ENCODE data around the gene PIM1. TPM values are rescaled to one million over a fixed set of nuclear protein-coding genes. Genes with fewer than 3 reads are reported as not detected.
A peak's percentile ranks its signal among the peaks of the same experiment; 100 is the strongest.

PIM1 gene
- total RNA-seq, 1 experiment from 2014 or later, result 47.5 TPM

DNA sequence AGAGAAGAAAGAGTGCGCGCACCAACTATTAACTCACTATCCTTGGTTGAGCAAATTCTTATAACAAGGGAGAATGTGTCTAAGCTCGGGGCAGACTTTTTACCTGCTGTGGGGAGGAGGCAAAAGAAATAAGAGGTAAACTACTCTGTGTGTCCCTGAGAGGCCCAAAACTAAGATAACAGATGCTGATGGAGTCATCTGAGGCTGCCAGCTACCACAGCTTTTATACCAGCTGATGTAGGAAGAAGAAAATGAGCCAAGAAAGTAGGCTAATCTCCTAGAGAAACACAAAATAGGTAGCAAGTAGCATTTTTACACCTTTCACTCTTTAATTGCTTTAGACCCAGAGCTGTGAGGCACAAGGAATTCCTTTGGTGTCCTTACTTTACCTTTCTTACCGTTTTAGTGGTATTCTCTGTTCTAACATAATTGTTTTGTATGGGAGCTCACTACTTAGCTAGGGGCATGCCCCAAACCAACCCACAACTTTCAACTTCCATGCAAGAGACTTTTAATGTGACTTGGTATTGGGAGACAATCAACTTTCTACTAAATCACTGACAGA is 27.8 kb upstream of the PIM1 start:
- Histone ChIP-seq H3K27me3 (ENCODE audit: insufficient read depth, low read length) (no peaks in the 10 kb centered on the region), H3K14ac (ENCODE audit: insufficient read depth, low read length) (no peak overlapping the region), H3K27ac (ENCODE audit: insufficient read length, low read depth, low read length) (peak overlapping the region; percentile 100), H4K5ac (ENCODE audit: insufficient read length, low read depth, low read length) (no peak overlapping the region), H3K4me1 (ENCODE audit: insufficient read depth, low read length) (peaks cover 10% of the 10 kb centered on the region; the same call in 1 of the 2 replicates), H3K56ac (ENCODE audit: insufficient read length, low read depth, low read length) (no peak overlapping the region), H3T11ph (ENCODE audit: low read length) (no peak overlapping the region), H3K4me2 (ENCODE audit: insufficient read depth, insufficient read length, low read length) (peak overlapping the region; percentile 45), H2BK20ac (ENCODE audit: low read depth, low read length, poor library complexity, severe bottlenecking) (no peak overlapping the region), H2BK15ac (ENCODE audit: low read depth, low read length) (no peak overlapping the region), H2AFZ (ENCODE audit: low read length) (no peak overlapping the region), H3K9ac (ENCODE audit: extremely low read depth, insufficient read length, low read length) (peak overlapping the region; percentile 23), H2BK120ac (ENCODE audit: low read depth, low read length, poor library complexity, severe bottlenecking) (no peak overlapping the region), H3K4ac (ENCODE audit: low read depth, low read length) (no peak overlapping the region), H3K79me1 (ENCODE audit: insufficient read depth, low read depth, low read length, poor library complexity, severe bottlenecking) (no peaks in the 10 kb centered on the region), H2BK12ac (ENCODE audit: insufficient read length, low read depth, low read length) (peak overlapping the region; percentile 31), H3K79me2 (ENCODE audit: insufficient read depth, low read length) (no peaks in the 10 kb centered on the region), H4K91ac (ENCODE audit: insufficient read length, low read depth, low read length) (no peak overlapping the region), H2BK5ac (ENCODE audit: insufficient read length, low read length) (no peak overlapping the region), H3K23me2 (ENCODE audit: insufficient read length, low read depth, low read length, poor library complexity, severe bottlenecking) (peaks cover 7% of the 10 kb centered on the region), H3K18ac (ENCODE audit: insufficient read length, low read depth, low read length) (peak overlapping the region; percentile 17), H3K9me3 (ENCODE audit: control insufficient read depth, low read depth, low read length) (no peaks in the 10 kb centered on the region), H4K8ac (replicated peaks; ENCODE audit: insufficient read length, low read depth, low read length) (no peak overlapping the region), H4K20me1 (ENCODE audit: control insufficient read depth, insufficient read depth, insufficient read length) (no peaks in the 10 kb centered on the region), H3K23ac (ENCODE audit: insufficient read length, low read depth, low read length) (no peak overlapping the region), H2AK5ac (ENCODE audit: insufficient read length, low read length) (no peak overlapping the region)
- no peak for DNase-seq
- TF ChIP-seq, protein P1, sequence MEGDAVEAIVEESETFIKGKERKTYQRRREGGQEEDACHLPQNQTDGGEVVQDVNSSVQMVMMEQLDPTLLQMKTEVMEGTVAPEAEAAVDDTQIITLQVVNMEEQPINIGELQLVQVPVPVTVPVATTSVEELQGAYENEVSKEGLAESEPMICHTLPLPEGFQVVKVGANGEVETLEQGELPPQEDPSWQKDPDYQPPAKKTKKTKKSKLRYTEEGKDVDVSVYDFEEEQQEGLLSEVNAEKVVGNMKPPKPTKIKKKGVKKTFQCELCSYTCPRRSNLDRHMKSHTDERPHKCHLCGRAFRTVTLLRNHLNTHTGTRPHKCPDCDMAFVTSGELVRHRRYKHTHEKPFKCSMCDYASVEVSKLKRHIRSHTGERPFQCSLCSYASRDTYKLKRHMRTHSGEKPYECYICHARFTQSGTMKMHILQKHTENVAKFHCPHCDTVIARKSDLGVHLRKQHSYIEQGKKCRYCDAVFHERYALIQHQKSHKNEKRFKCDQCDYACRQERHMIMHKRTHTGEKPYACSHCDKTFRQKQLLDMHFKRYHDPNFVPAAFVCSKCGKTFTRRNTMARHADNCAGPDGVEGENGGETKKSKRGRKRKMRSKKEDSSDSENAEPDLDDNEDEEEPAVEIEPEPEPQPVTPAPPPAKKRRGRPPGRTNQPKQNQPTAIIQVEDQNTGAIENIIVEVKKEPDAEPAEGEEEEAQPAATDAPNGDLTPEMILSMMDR (conservative IDR thresholded peaks at IDR 0.05), result no peak
- Mint-ChIP-seq H3K27me3 (ENCODE audit: low read depth) (no peaks in the 10 kb centered on the region), H3K4me1 (peaks cover 58 to 73% of the 10 kb centered on the region in 2 experiments), H3K36me3 (ENCODE audit: insufficient read depth in 1 of 3, low read depth in 3 of 3) (peaks cover 0 to 3% (median 3%) of the 10 kb centered on the region in 3 experiments; a peak in 4 of 7 replicates), H3K9me3 (peaks cover 0 to 3% of the 10 kb centered on the region in 2 experiments; a peak in 2 of 5 replicates), H3K4me3 (peak overlapping the region; percentile 41 to 66), H3K27ac (peak overlapping the region; percentile 96 to 100 (median 99))
- no CpG with 5 or more reads among the region's 4 CpGs for WGBS (ENCODE audit: extremely low coverage, insufficient read length, low lambda C conversion rate)
